ENCODE measurements around the gene UBALD1. TPM values are rescaled to one million over a fixed set of nuclear protein-coding genes. Genes with fewer than 3 reads are reported as not detected.
A peak's percentile ranks its signal among the peaks of the same experiment; 100 is the strongest.

UBALD1 gene
- total and polyA plus RNA-seq, 9 of the 15 experiments (the other 6 are each of a cell fraction or from before 2014, with no cell fraction given), result 1.3 to 38.0 (median 6.2) TPM; not detected in 2

GRCh38 chr16:4613636-4614570, 785 bp downstream of the UBALD1 start (continued):
- peak; percentile 47; the same call in 1 of the 2 replicates for TF ChIP-seq ETS1 (conservative IDR thresholded peaks at IDR 0.05; ENCODE audit: control insufficient read depth, low read depth, low read length)
- 0 out of 2 replicates have a peak, but pooled peaks have one; percentile 14 for TF ChIP-seq ZNF121 (CRISPR knock-in tag; conservative IDR thresholded peaks at IDR 0.05)
- TF ChIP-seq TCF7L2 (IDR thresholded peaks at IDR 0.05; ENCODE audit: low read depth, low read length), result 0 out of 2 replicates have a peak, but pooled peaks have one; percentile 5
- peak; percentile 23; the same call in 1 of the 2 replicates for TF ChIP-seq ELF1 (tag; IDR thresholded peaks at IDR 0.05)
- TF ChIP-seq HDAC1 (IDR thresholded peaks at IDR 0.05), result peak in 1 of 2 experiments; percentile 47; a peak in 1 of 4 replicates
- TF ChIP-seq ZNF431 (CRISPR knock-in tag; IDR thresholded peaks at IDR 0.05), result peak; percentile 60; the same call in 1 of the 2 replicates
- TF ChIP-seq NR2C2 (CRISPR knock-in tag; IDR thresholded peaks at IDR 0.05), result 0 out of 2 replicates have a peak, but pooled peaks have one; percentile 15
- TF ChIP-seq NR2C2 (tag; IDR thresholded peaks at IDR 0.05), result no peak
- TF ChIP-seq L3MBTL2 (IDR thresholded peaks at IDR 0.05), result 0 out of 2 replicates have a peak, but pooled peaks have one; percentile 9
- peak; percentile 45 to 59 for TF ChIP-seq E2F6 (IDR thresholded peaks at IDR 0.05; ENCODE audit: borderline replicate concordance in 1 of 2, extremely low read depth in 1 of 2, insufficient read depth in 1 of 2, insufficient read length in 1 of 2, low read depth in 1 of 2, low read length in 1 of 2, poor library complexity in 1 of 2, severe bottlenecking in 1 of 2)
- TF ChIP-seq NELFE (IDR thresholded peaks at IDR 0.05; ENCODE audit: insufficient read depth, insufficient read length), result no peak
- TF ChIP-seq MNT (conservative IDR thresholded peaks at IDR 0.05), result peak; percentile 43 to 45
- TF ChIP-seq RBFOX2 (IDR thresholded peaks at IDR 0.05; ENCODE audit: low read depth, low read length), result peak; percentile 3
- peak; percentile 47 for TF ChIP-seq KDM5B (IDR thresholded peaks at IDR 0.05; ENCODE audit: insufficient replicate concordance, low read depth, low read length)
- TF ChIP-seq ZBTB17 (CRISPR knock-in tag; IDR thresholded peaks at IDR 0.05), result no peak
- 0 out of 2 replicates have a peak, but pooled peaks have one; percentile 37 for TF ChIP-seq ZBTB1 (CRISPR knock-in tag; IDR thresholded peaks at IDR 0.05; ENCODE audit: borderline replicate concordance, low read depth)
- TF ChIP-seq CHCHD3 (CRISPR knock-in tag; IDR thresholded peaks at IDR 0.05), result no peak
